ENCODE data around the gene TMEM108.

The TMEM108 gene

GRCh38 chr3:133058243-133058642, 20.1 kb downstream of the TMEM108 start:
- no peak for DNase-seq

DNA sequence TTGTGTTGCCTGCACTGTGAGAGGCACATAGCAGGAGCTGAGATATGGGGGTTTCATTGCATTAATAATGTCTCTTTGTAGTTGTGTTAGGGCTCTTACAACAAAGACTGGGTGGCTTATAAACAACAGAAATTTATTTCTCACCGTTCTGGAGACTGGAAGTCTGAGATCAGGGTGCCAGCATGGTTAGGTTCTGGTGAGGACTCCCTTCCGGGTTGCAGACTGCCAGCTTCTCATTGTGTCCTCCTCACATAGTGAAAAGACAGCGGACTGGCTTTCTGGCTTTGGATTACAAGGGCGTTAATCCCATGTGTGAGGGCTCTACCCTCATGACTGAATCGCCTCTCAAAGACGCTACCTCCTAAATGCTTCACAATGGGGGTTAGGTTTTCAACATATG, 20.6 kb downstream of the TMEM108 start:
- no peak for DNase-seq

- no peak for DNase-seq
Observed at GRCh38 chr3:133065193-133065961, 27.2 kb downstream of the TMEM108 start.

DNA sequence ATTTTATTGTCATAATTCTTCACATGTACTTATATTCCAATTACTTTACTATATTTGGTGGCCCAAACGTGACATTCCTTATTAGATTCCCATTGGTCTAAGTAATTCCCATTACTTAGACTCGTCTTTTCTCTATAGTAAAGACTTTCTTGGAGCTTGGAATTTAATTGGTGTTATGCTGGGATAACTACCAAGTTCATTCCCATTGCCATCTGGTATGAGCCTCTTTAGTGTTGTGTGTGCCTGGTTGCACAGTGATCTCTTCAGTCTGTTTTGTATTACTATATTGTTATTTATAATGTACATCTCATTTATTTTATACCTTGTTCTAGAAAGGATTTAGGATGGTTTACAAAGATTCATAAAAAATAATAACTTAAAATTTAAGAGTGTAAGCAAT, 27.8 kb downstream of the TMEM108 start:
- DNase-seq: no peak

- DNase-seq: no peak
Observed at GRCh38 chr3:133069556-133070286, 31.5 kb downstream of the TMEM108 start.

GRCh38 chr3:133074977-133075376, 36.8 kb downstream of the TMEM108 start:
- DNase-seq: no peak

DNA sequence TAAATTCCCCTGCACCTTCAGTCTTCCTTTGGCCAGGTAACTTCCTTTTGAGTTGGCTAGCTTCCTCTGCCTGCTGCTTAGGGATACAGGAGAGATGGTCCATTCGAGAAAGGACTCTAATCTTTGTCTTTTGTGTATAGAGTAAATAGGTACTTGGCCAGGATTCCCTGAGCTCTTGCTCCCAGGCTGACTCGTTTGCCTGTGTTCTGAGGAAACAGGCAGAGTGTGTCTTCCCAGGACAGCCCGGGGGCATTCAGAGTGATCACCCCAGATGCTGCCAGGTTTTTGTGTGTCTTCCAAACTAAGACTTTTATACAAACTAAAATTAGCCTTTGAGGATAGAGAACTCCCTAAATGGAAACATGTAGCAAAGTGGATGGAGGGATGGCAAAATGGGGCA, 39.5 kb downstream of the TMEM108 start:
- no peak for DNase-seq

GRCh38 chr3:133079621-133080020, 41.4 kb downstream of the TMEM108 start:
- no peak for DNase-seq

DNA sequence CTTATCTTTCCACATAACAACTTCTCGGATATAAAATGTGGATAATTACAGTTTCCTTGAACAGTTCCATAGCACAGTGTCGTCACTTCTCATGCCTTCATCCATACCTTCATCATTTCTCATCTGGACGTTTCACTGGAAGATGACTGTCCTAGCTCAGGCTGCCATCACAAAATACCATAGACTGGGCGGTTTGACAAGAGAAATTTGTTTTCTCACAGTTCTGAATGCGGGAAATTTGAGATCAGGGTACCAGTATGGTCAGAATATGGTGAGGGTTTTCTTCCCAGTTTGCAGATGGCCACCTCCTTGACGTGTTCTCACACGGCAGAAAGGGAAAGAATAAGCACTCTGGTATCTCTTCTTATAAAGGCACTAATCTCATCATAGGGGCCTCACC, 42.8 kb downstream of the TMEM108 start:
- no peak for DNase-seq

- no peak for DNase-seq
Observed at GRCh38 chr3:133083395-133083794, 45.2 kb downstream of the TMEM108 start.

DNA sequence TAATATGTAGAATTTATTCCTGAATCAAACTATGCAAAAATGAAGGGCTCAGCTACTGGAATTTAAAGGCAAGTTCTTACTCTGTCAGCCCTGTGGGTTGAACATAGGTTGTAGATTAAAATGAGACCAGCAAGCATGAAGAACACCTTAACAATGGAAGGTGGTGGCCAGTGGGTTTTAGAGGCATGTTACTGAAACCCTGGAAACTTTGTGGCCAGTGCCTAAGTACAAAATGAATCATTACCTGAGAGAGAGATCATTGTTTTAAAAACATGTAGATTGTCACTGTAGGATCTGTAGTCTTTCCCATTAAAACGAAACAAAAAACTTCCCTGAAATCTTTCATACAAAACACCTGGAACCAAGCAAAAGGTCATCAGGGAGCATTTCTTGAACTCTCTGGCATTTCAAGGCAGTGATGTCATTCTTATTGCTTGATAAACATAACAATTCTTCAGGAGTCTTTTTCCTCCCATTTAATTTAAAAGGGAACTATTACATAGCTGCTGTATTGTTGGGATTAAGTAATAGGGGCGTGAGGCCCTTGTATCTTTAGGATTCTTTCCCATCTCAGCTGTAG, 51.8 kb downstream of the TMEM108 start:
- DNase-seq: no peak

- no peak for DNase-seq
Observed at GRCh38 chr3:133092681-133093080, 54.5 kb downstream of the TMEM108 start.

- DNase-seq: no peak
Observed at GRCh38 chr3:133093366-133093765, 55.2 kb downstream of the TMEM108 start.

- no peak for DNase-seq
Observed at GRCh38 chr3:133096900-133097613, 58.9 kb downstream of the TMEM108 start.

DNA sequence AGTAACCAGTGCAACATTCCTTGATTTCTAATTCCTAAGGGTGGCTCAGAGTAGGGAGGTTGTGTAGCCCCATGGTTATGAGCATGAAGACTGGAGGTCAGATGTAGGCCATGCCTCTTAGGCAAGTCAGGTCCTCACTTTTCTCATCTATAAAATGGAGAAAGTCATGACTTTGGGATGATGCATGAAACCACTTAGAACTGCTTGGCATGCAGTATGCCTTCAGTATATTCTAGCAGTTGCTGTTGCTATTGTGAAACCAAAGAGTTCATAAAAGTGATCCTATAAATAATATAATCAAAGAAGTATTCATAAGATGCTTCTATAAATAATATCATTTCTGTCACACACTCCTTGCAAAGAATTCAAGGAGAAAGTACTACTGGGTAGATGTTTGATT, 65.5 kb downstream of the TMEM108 start:
- DNase-seq: no peak

DNA sequence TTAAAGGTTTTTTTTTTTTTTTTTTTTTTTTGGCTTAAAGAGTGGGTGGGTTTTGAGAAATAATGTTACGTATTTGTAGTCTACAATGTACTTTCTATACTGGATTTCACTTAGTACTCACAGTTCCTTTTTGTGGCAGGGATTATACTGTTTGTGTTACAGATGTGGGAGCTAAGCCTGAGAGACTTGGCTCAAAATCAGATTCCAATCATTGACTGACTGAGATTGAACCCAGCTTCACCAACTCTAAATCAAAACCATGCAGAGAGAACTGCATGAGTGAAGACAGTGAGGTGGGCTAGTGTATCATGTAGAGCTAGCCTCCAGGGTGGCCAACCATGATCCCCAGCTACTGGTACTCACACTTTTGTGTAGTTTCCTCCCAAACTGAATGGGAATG, 68.0 kb downstream of the TMEM108 start:
- DNase-seq: no peak

DNA sequence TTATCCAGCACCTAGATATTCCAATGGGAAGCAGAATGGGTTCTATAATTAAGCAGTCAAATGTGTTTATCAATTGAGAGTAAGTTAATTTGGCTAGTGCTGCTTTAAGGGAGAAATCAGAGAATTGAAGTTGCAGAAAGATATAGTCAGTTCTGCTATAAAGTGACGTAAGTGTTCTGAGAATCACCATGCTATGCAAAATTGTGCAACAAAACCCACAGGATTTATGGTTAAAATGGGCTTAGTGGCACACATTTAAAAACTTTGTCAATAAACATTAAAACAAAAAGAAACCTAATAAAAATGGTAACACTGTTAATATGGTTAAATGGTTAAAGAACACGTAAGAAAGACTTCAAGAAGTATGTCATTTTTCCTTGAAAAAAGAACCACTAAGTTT, 74.5 kb downstream of the TMEM108 start:
- no peak for DNase-seq

DNA sequence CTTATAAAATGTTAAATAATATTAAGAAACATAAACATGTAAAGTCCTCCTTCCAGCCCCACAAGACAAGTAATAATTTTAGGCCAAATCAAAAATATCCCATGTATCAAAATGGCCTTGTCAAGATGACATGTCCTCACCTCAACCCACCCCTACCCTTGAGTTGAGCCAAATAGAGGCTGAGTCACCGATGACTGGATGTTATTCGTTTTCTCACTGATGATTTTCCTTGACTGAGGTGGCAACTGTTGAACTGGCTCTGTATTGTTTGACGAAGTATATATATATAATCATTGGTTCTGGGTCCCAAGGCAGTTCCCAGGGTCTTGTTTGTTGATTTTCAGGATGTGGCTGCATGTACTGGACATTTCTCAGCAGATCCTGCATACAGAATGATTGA, 75.3 kb downstream of the TMEM108 start:
- no peak for DNase-seq

DNA sequence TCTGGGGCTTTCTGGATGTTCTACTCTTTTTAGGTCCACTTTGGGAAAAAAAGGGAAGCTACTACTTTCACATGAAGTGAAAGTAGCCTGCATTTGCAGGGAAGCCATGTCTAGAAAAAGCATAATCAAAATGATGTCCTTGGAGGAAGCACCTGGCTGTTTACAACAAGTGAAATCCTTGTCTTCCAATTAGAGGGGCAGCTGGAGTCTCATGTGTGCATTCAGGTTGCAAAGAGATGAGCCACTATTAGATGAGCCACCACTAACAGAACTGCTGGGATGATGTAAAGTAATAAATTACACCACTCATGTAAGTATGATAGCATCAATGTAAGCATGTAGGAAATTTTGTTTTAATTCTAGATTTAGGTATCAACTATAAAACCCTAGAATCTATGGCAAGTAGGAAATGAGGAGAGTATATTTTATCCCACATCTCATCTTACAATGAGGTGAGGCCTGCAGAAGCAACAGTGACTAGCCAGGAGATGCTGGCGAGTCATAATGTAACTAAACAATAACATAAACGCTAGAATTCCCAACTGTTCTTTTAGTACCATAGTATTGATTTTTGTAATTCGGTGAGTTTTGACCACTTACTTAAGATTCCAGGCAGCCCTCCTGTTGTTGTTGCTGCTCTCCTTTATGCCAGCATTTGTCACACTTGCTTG, 75.9 kb downstream of the TMEM108 start:
- DNase-seq: no peak

GRCh38 chr3:133115176-133115575, 77.0 kb downstream of the TMEM108 start:
- DNase-seq: no peak

- DNase-seq: no peak
Observed at GRCh38 chr3:133117342-133117741, 79.2 kb downstream of the TMEM108 start.

DNA sequence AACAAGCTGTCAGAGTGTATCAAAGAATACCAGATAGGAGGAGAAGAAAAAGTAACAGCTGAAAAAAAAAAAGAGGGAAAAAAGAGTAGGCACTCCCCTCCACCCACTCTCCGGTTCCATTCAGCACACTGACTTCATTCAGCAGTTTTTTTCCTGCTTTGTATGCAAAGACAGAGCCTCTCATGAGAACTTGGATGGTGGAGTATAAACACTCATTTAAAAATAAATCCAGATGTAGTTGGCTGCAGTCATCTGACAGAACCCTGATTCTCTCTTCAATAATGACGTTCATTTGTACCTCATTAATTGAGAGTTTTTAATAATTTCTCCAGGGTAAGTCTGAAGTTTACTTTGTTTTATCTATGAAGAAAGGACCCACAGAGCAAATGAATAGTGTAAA, 81.0 kb downstream of the TMEM108 start:
- DNase-seq: no peak

GRCh38 chr3:133121450-133121849, 83.3 kb downstream of the TMEM108 start:
- no peak for DNase-seq
